WTC11 (cell line): Measurements from ENCODE around the gene PTPRG. TPM values are rescaled to one million over a fixed set of nuclear protein-coding genes. Genes with fewer than 3 reads are reported as not detected.

Source experiments
- ATAC-seq: fragments of 200-7000 bp; cut with Tn5 transposase; 2 replicates; pipeline ENCODE4 v1.10.0; 2021; ENCODE audit warnings: mild to moderate bottlenecking, moderate library complexity
- CTCF ChIA-PET: fragments of 300-600 bp; sonication (Branson Sonifier 250); formaldehyde crosslinking; loops from one replicate; lab custom pipeline; 2021; ENCODE audit warnings: antibody characterized with exemption; lab: Charles Lee
- POLR2A ChIA-PET: fragments of 350-600 bp; sonication (Branson Sonifier 250); formaldehyde crosslinking; loops from one replicate; lab custom pipeline; 2021; ENCODE audit warnings: antibody characterized with exemption; lab: Charles Lee
- DNase-seq: peaks from one replicate; pipeline ENCODE4 v3.0.0; 2021; ENCODE audit warnings: low spot score
- H3K27ac Mint-ChIP-seq: 2 replicates; pipeline ENCODE4 v1.8.0; 2021; ENCODE audit warnings: mixed read lengths
- H3K27me3 Mint-ChIP-seq: 2 replicates; pipeline ENCODE4 v1.8.0; 2021; ENCODE audit warnings: low read depth, mild to moderate bottlenecking, moderate library complexity, mixed read lengths
- H3K36me3 Mint-ChIP-seq: 2 replicates; pipeline ENCODE4 v1.8.0; 2021; ENCODE audit warnings: mixed read lengths
- H3K4me1 Mint-ChIP-seq: 2 replicates; pipeline ENCODE4 v1.8.0; 2022; ENCODE audit warnings: mixed read lengths
- H3K4me3 Mint-ChIP-seq: 2 replicates; pipeline ENCODE4 v1.8.0; 2021; ENCODE audit warnings: mild to moderate bottlenecking, moderate library complexity, mixed read lengths
- H3K9me3 Mint-ChIP-seq: 2 replicates; pipeline ENCODE4 v1.8.0; 2021; ENCODE audit warnings: mixed read lengths
- ATF6 ChIP-seq: sonication (generic); formaldehyde crosslinking; IDR thresholded peaks from 2 replicates; pipeline ENCODE4 v1.8.1; 2023; ENCODE audit warnings: mild to moderate bottlenecking, missing genetic modification reagents
- CREM ChIP-seq: sonication (generic); formaldehyde crosslinking; IDR thresholded peaks from 2 replicates; pipeline ENCODE4 v1.8.1; 2022; ENCODE audit warnings: mild to moderate bottlenecking, missing genetic modification reagents, moderate library complexity
- E2F4 ChIP-seq: sonication (generic); formaldehyde crosslinking; IDR thresholded peaks from 2 replicates; pipeline ENCODE4 v1.8.1; 2022; ENCODE audit warnings: low read depth, mild to moderate bottlenecking, moderate library complexity, missing genetic modification reagents, borderline replicate concordance
- FOXK1 ChIP-seq: sonication (generic); formaldehyde crosslinking; IDR thresholded peaks from 2 replicates; pipeline ENCODE4 v1.8.0; 2022; ENCODE audit warnings: mild to moderate bottlenecking, moderate library complexity, missing genetic modification reagents
- GRHL2 ChIP-seq: fragments of 250-450 bp; sonication (Bioruptor Pico); IDR thresholded peaks from 2 replicates; pipeline ENCODE4 v1.8.0; 2022; ENCODE audit warnings: mild to moderate bottlenecking, moderate library complexity; ENCODE audit not compliant: insufficient replicate concordance, severe bottlenecking
- HMGA2 ChIP-seq: fragments of 250-450 bp; sonication (Bioruptor Pico); IDR thresholded peaks from 2 replicates; pipeline ENCODE4 v1.4.0; 2021; ENCODE audit warnings: mild to moderate bottlenecking, moderate library complexity
- IRF2 ChIP-seq: sonication (generic); formaldehyde crosslinking; IDR thresholded peaks from 2 replicates; pipeline ENCODE4 v1.8.0; 2022; ENCODE audit warnings: low read depth, missing genetic modification reagents, borderline replicate concordance
- MLX ChIP-seq: sonication (generic); formaldehyde crosslinking; IDR thresholded peaks from 2 replicates; pipeline ENCODE4 v1.8.1; 2023; ENCODE audit warnings: mild to moderate bottlenecking, missing genetic modification reagents, moderate library complexity
- MXD4 ChIP-seq: fragments of 250-450 bp; sonication (Bioruptor Pico); IDR thresholded peaks from 2 replicates; pipeline ENCODE4 v1.8.0; 2021; ENCODE audit warnings: mild to moderate bottlenecking, moderate library complexity, borderline replicate concordance
- MYBL2 ChIP-seq: sonication (generic); formaldehyde crosslinking; IDR thresholded peaks from 2 replicates; pipeline ENCODE4 v1.8.1; 2023; ENCODE audit warnings: mild to moderate bottlenecking, moderate library complexity, missing genetic modification reagents
- NFATC4 ChIP-seq: fragments of 250-450 bp; sonication (Bioruptor Pico); IDR thresholded peaks from 2 replicates; pipeline ENCODE4 v1.9.0; 2021; ENCODE audit warnings: mild to moderate bottlenecking
- NR2C2 ChIP-seq: sonication (generic); formaldehyde crosslinking; IDR thresholded peaks from 2 replicates; pipeline ENCODE4 v1.8.0; 2022; ENCODE audit warnings: mild to moderate bottlenecking, missing genetic modification reagents
- PRRX2 ChIP-seq: fragments of 250-450 bp; sonication (Bioruptor Pico); IDR thresholded peaks from 2 replicates; pipeline ENCODE4 v1.8.0; 2021; ENCODE audit warnings: mild to moderate bottlenecking
- RORB ChIP-seq: fragments of 250-450 bp; sonication (Bioruptor Pico); IDR thresholded peaks from 2 replicates; pipeline ENCODE4 v1.9.0; 2021; ENCODE audit warnings: mild to moderate bottlenecking
- SMAD3 ChIP-seq: sonication (generic); formaldehyde crosslinking; IDR thresholded peaks from 2 replicates; pipeline ENCODE4 v1.8.0; 2022; ENCODE audit warnings: missing genetic modification reagents, mild to moderate bottlenecking, borderline replicate concordance
- TEAD4 ChIP-seq: sonication (generic); formaldehyde crosslinking; IDR thresholded peaks from 2 replicates; pipeline ENCODE4 v1.8.0; 2022; ENCODE audit warnings: mild to moderate bottlenecking, missing genetic modification reagents
- ZNF121 ChIP-seq: sonication (generic); formaldehyde crosslinking; IDR thresholded peaks from 2 replicates; pipeline ENCODE4 v1.8.0; 2023; ENCODE audit warnings: missing genetic modification reagents
- ZNF138 ChIP-seq: sonication (generic); formaldehyde crosslinking; conservative IDR thresholded peaks from 2 replicates; pipeline ENCODE4 v1.8.1; 2022; ENCODE audit warnings: mild to moderate bottlenecking, moderate library complexity, missing genetic modification reagents
- ZNF263 ChIP-seq: sonication (generic); formaldehyde crosslinking; IDR thresholded peaks from 2 replicates; pipeline ENCODE4 v1.8.1; 2022; ENCODE audit warnings: low read depth, mild to moderate bottlenecking, moderate library complexity, missing genetic modification reagents
- ZNF416 ChIP-seq: fragments of 250-450 bp; sonication (Bioruptor Pico); IDR thresholded peaks from 2 replicates; pipeline ENCODE4 v1.9.0; 2021; ENCODE audit warnings: mild to moderate bottlenecking, inconsistent platforms
- ZNF671 ChIP-seq: fragments of 250-450 bp; sonication (Bioruptor Pico); IDR thresholded peaks from 2 replicates; pipeline ENCODE4 v1.8.0; 2021; ENCODE audit warnings: mild to moderate bottlenecking
- total RNA-seq: library from RNA; stranded (reverse); gene quantifications from 3 replicates; pipeline ENCODE4 v1.2.3, GENCODE V29; 2021
- TF ChIP-seq, protein P1 (sequence below): sonication (generic); formaldehyde crosslinking; IDR thresholded peaks from 2 replicates; pipeline ENCODE4 v1.8.1; 2023; ENCODE audit warnings: mild to moderate bottlenecking, missing genetic modification reagents, borderline replicate concordance
- TF ChIP-seq, protein P2 (sequence below): sonication (generic); formaldehyde crosslinking; IDR thresholded peaks from 2 replicates; pipeline ENCODE4 v1.8.0; 2023; ENCODE audit warnings: missing genetic modification reagents
- TF ChIP-seq, protein P3 (sequence below): sonication (generic); formaldehyde crosslinking; conservative IDR thresholded peaks from 2 replicates; pipeline ENCODE4 v1.8.1; 2023; ENCODE audit warnings: mild to moderate bottlenecking, low read depth, missing genetic modification reagents, moderate library complexity

The PTPRG gene
- total RNA-seq, 1 experiment from 2014 or later = 106 TPM

DNA sequence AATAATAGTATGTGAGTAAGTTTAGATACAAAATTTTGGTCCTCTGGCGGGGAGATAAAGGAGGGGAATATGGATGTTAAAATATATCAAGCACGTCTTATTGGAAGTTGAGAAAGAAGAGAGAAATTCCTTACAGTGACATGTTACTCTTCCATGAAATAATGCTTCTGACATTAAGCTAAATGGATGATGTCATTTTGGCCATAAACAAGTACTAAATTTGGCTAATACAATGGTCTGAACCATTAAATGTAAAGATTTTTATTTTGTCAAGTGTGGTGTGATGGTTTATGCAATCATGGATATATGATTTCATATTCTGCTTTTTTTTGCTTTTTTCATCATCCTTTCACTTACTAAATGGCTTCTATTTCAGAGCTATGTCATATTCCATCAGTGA lies 406.6 kb downstream of the PTPRG start:
- Mint-ChIP-seq H3K9me3 (no peaks in the 10 kb centered on the region), H3K36me3 (no peaks in the 10 kb centered on the region), H3K4me3 (no peak overlapping the region), H3K27ac (no peak overlapping the region), H3K27me3 (no peaks in the 10 kb centered on the region), H3K4me1 (peaks cover 43% of the 10 kb centered on the region)
- no peak for ATAC-seq
- DNase-seq = no peak
- POLR2A ChIA-PET = no interaction called here
- CTCF ChIA-PET = interaction anchor here (1.3 kb wide), 1 partner anchor 31 kb away, joined by 5 read pairs; no protein-coding TSS in a partner anchor
- TF ChIP-seq CREM (CRISPR knock-in tag) (no peak), SMAD3 (CRISPR knock-in tag) (no peak), IRF2 (CRISPR knock-in tag) (no peak), ZNF138 (CRISPR knock-in tag) (no peak), ATF6 (no peak), HMGA2 (CRISPR knock-in tag) (no peak), FOXK1 (no peak), E2F4 (CRISPR knock-in tag) (no peak), NFATC4 (CRISPR knock-in tag) (no peak), ZNF263 (CRISPR knock-in tag) (no peak), NR2C2 (CRISPR knock-in tag) (no peak)
- TF ChIP-seq, protein P1, sequence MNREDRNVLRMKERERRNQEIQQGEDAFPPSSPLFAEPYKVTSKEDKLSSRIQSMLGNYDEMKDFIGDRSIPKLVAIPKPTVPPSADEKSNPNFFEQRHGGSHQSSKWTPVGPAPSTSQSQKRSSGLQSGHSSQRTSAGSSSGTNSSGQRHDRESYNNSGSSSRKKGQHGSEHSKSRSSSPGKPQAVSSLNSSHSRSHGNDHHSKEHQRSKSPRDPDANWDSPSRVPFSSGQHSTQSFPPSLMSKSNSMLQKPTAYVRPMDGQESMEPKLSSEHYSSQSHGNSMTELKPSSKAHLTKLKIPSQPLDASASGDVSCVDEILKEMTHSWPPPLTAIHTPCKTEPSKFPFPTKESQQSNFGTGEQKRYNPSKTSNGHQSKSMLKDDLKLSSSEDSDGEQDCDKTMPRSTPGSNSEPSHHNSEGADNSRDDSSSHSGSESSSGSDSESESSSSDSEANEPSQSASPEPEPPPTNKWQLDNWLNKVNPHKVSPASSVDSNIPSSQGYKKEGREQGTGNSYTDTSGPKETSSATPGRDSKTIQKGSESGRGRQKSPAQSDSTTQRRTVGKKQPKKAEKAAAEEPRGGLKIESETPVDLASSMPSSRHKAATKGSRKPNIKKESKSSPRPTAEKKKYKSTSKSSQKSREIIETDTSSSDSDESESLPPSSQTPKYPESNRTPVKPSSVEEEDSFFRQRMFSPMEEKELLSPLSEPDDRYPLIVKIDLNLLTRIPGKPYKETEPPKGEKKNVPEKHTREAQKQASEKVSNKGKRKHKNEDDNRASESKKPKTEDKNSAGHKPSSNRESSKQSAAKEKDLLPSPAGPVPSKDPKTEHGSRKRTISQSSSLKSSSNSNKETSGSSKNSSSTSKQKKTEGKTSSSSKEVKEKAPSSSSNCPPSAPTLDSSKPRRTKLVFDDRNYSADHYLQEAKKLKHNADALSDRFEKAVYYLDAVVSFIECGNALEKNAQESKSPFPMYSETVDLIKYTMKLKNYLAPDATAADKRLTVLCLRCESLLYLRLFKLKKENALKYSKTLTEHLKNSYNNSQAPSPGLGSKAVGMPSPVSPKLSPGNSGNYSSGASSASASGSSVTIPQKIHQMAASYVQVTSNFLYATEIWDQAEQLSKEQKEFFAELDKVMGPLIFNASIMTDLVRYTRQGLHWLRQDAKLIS = no peak

- no peaks in the 10 kb centered on the region for H3K36me3 Mint-ChIP-seq
- no peak overlapping the region for H3K4me3 Mint-ChIP-seq
- POLR2A ChIA-PET = no interaction called here
- TF ChIP-seq RORB (CRISPR knock-in tag) = no peak
- no peaks in the 10 kb centered on the region for H3K27me3 Mint-ChIP-seq
- ATAC-seq (no peak), DNase-seq (no peak)
- CTCF ChIA-PET = no interaction called here
- H3K4me1 Mint-ChIP-seq = peaks cover 55% of the 10 kb centered on the region
- no peaks in the 10 kb centered on the region for H3K9me3 Mint-ChIP-seq
- no peak overlapping the region; the same call in 1 of the 2 replicates for H3K27ac Mint-ChIP-seq
Observed at GRCh38 chr3:61974662-61975061, 413.3 kb downstream of the PTPRG start.

- Mint-ChIP-seq H3K9me3 (no peaks in the 10 kb centered on the region), H3K27me3 (no peaks in the 10 kb centered on the region), H3K27ac (no peak overlapping the region), H3K36me3 (no peaks in the 10 kb centered on the region), H3K4me1 (peaks cover 61% of the 10 kb centered on the region), H3K4me3 (no peak overlapping the region)
- ATAC-seq (no peak), DNase-seq (no peak)
- CTCF ChIA-PET = no interaction called here
- POLR2A ChIA-PET = no interaction called here
- TF ChIP-seq ZNF121 (CRISPR knock-in tag) (no peak), MXD4 (CRISPR knock-in tag) (no peak), TEAD4 (no peak), ZNF671 (no peak), GRHL2 (CRISPR knock-in tag) (no peak), MYBL2 (no peak), MLX (CRISPR knock-in tag) (no peak), ZNF416 (CRISPR knock-in tag) (no peak), CREM (CRISPR knock-in tag) (no peak), PRRX2 (CRISPR knock-in tag) (no peak), NR2C2 (CRISPR knock-in tag) (no peak)
- TF ChIP-seq, protein P2, sequence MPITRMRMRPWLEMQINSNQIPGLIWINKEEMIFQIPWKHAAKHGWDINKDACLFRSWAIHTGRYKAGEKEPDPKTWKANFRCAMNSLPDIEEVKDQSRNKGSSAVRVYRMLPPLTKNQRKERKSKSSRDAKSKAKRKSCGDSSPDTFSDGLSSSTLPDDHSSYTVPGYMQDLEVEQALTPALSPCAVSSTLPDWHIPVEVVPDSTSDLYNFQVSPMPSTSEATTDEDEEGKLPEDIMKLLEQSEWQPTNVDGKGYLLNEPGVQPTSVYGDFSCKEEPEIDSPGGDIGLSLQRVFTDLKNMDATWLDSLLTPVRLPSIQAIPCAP (CRISPR knock-in tag) = no peak
- TF ChIP-seq, protein P3, sequence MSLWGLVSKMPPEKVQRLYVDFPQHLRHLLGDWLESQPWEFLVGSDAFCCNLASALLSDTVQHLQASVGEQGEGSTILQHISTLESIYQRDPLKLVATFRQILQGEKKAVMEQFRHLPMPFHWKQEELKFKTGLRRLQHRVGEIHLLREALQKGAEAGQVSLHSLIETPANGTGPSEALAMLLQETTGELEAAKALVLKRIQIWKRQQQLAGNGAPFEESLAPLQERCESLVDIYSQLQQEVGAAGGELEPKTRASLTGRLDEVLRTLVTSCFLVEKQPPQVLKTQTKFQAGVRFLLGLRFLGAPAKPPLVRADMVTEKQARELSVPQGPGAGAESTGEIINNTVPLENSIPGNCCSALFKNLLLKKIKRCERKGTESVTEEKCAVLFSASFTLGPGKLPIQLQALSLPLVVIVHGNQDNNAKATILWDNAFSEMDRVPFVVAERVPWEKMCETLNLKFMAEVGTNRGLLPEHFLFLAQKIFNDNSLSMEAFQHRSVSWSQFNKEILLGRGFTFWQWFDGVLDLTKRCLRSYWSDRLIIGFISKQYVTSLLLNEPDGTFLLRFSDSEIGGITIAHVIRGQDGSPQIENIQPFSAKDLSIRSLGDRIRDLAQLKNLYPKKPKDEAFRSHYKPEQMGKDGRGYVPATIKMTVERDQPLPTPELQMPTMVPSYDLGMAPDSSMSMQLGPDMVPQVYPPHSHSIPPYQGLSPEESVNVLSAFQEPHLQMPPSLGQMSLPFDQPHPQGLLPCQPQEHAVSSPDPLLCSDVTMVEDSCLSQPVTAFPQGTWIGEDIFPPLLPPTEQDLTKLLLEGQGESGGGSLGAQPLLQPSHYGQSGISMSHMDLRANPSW (CRISPR knock-in tag) = no peak
Observed at GRCh38 chr3:61975199-61975598, 413.8 kb downstream of the PTPRG start.
